Activated CD4-positive, alpha-beta memory T cell treated with anti-CD3 and anti-CD28 coated beads for 36 hours (primary cell): ENCODE measurements around the gene ANKRD40. TPM values are rescaled to one million over a fixed set of nuclear protein-coding genes. Genes with fewer than 3 reads are reported as not detected.

Source experiments
- CTCF ChIA-PET: fragments of 350-600 bp; sonication (Branson Sonifier 250); formaldehyde crosslinking; loops from one replicate; lab custom pipeline; 2021; ENCODE audit warnings: antibody characterized with exemption, inconsistent platforms; lab: Charles Lee
- POLR2A ChIA-PET: fragments of 350-600 bp; sonication (Branson Sonifier 250); formaldehyde crosslinking; loops from one replicate; lab custom pipeline; 2021; ENCODE audit warnings: antibody characterized with exemption; lab: Charles Lee
- DNase-seq: peaks from one replicate; pipeline ENCODE4 v3.0.0-alpha.2; 2020
- H3K27ac Mint-ChIP-seq: one replicate; pipeline ENCODE4 v1.8.0; 2021; ENCODE audit warnings: mixed read lengths
- H3K27me3 Mint-ChIP-seq: one replicate; pipeline ENCODE4 v1.8.0; 2021; ENCODE audit warnings: mixed read lengths
- H3K36me3 Mint-ChIP-seq: one replicate; pipeline ENCODE4 v1.8.0; 2021; ENCODE audit warnings: mixed read lengths
- H3K4me1 Mint-ChIP-seq: one replicate; pipeline ENCODE4 v1.8.0; 2021; ENCODE audit warnings: low read depth, mixed read lengths
- H3K4me3 Mint-ChIP-seq: one replicate; pipeline ENCODE4 v1.8.0; 2021; ENCODE audit warnings: mild to moderate bottlenecking, mixed read lengths
- H3K9me3 Mint-ChIP-seq: one replicate; pipeline ENCODE4 v1.8.0; 2021; ENCODE audit warnings: mixed read lengths
- intact Hi-C: fragments of 100-400 bp; cut with micrococcal nuclease; formaldehyde crosslinking; loops from one replicate; pipeline ENCODE4 v1.15.1; 2023
- total RNA-seq, 2 experiments: library from RNA; stranded (reverse); gene quantifications; one replicate each; pipeline ENCODE4 v1.2.3, GENCODE V29; 2021

The ANKRD40 gene, protein sequence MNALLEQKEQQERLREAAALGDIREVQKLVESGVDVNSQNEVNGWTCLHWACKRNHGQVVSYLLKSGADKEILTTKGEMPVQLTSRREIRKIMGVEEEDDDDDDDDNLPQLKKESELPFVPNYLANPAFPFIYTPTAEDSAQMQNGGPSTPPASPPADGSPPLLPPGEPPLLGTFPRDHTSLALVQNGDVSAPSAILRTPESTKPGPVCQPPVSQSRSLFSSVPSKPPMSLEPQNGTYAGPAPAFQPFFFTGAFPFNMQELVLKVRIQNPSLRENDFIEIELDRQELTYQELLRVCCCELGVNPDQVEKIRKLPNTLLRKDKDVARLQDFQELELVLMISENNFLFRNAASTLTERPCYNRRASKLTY
- 10 to 100 TPM; 27.4 to 27.8 TPM for total RNA-seq

DNA sequence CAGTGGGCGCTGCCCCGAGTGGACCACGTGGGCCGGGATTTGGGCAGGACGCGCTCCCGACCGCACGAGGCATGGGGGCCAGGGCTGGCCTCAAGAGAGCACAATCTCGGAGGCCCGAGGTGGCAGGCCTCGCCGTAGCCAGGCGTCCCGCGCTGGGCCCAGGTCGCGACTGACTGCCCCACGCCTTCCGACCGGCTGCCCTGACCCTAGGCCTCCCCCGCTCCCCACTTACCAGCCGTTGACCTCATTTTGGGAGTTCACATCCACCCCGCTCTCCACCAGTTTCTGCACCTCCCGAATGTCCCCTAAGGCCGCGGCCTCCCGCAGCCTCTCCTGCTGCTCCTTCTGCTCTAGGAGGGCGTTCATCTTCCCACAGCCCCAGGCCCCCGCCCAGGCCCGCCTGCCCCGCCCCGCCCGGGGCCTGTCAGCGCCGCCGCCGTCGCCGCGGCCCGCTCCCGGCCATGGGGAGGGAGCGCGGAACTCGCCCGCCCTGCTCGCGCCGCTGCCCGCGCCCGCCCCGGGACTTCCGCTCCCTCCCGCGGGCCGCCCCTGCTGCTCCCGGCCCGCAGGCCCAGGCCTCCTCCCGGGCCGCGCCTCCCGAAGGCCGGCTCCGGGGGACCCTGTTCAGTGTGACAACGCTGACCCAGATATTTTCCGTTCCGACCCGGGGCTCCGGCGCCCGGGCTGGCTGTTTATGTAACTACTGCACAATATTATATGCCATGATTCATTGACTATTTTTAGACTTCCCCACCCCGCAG is at the start of gene ANKRD40:
TSS of gene ANKRD40 (minus strand) at position 626 of the 761 bp plus-strand sequence. CDS start at position 366, 260 bp downstream.
- peak; percentile 95 for DNase-seq
- Mint-ChIP-seq H3K36me3 (peaks cover 14% of the 10 kb centered on the region), H3K9me3 (no peaks in the 10 kb centered on the region), H3K27ac (peak within 1 kb of the TSS; percentile 96), H3K4me3 (peak within 1 kb of the TSS; percentile 96), H3K27me3 (no peaks in the 10 kb centered on the region), H3K4me1 (peaks cover 48% of the 10 kb centered on the region)
- CTCF ChIA-PET = interaction anchor here (0.6 to 1.9 kb wide), 8 partner anchors 10 to 228 kb away, joined by 3 to 8 read pairs (median 4); partner anchors contain the start of genes LUC7L3 and SPATA20
- POLR2A ChIA-PET = interaction anchor here (0.6 to 2.3 kb wide), 5 partner anchors 10 to 18 kb away, joined by 3 to 14 read pairs (median 7); partner anchors contain the start of gene LUC7L3
- intact Hi-C loops = loop anchor here (1.0 to 5.0 kb wide), 3 partner anchors 12 to 230 kb away; partner anchors contain the start of genes LUC7L3 and RSAD1

DNA sequence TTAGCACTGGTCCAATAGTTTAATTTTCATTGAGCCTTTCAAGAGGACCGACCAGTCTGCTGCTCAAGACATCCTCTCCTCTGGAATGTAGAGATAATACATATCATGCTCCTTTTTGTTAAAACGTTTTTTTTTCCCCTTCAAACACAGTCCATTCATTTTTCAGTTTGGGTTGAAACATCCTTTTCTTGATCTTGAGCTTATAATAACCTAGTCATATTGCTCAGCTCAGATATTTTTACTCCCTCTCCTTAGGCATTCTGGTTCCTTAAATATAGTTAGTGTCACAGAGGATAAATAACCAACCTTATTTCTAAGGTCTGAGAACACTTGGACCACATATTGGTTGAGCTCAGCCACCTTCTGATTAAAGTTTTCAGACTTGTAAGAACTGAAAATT is 46.8 kb upstream of the ANKRD40 start:
- Mint-ChIP-seq H3K4me3 (no peak overlapping the region), H3K4me1 (no peaks in the 10 kb centered on the region), H3K27ac (no peak overlapping the region), H3K36me3 (peaks cover 29% of the 10 kb centered on the region), H3K27me3 (no peaks in the 10 kb centered on the region), H3K9me3 (no peaks in the 10 kb centered on the region)
- ChIA-PET POLR2A (interaction anchor here (0.6 kb wide), 1 partner anchor 271 kb away, joined by 4 read pairs; no protein-coding TSS in a partner anchor), CTCF (interaction anchor here (2.7 kb wide), 1 partner anchor 29 kb away, joined by 12 read pairs; no protein-coding TSS in a partner anchor)
- intact Hi-C loops = no loop called here
- DNase-seq = no peak

DNA sequence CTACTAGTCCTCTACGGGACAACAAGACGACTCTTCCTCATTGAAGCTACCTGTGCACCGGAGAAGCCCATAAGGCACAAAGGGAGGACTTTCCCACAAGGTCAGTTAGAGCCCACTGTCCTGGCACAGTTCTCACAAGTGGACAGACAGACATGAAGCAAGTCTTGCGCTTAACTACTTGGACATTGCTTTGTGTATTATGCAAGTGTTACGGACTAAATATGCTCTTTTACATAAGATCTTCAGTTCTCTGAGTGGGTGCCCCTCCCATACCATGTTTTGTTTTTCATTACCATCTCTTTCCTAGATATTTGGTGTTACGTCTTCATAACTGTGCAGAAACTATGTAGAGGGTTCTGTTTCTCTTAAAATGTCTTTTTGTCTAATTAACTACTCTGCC is 41.5 kb upstream of the ANKRD40 start:
- ChIA-PET POLR2A (no interaction called here), CTCF (no interaction called here)
- peaks cover 55% of the 10 kb centered on the region for H3K36me3 Mint-ChIP-seq
- no peaks in the 10 kb centered on the region for H3K27me3 Mint-ChIP-seq
- H3K4me3 Mint-ChIP-seq = no peak overlapping the region
- H3K27ac Mint-ChIP-seq = peak overlapping the region; percentile 33
- intact Hi-C loops = no loop called here
- no peak for DNase-seq
- H3K9me3 Mint-ChIP-seq = no peaks in the 10 kb centered on the region
- H3K4me1 Mint-ChIP-seq = peaks cover 2% of the 10 kb centered on the region

DNA sequence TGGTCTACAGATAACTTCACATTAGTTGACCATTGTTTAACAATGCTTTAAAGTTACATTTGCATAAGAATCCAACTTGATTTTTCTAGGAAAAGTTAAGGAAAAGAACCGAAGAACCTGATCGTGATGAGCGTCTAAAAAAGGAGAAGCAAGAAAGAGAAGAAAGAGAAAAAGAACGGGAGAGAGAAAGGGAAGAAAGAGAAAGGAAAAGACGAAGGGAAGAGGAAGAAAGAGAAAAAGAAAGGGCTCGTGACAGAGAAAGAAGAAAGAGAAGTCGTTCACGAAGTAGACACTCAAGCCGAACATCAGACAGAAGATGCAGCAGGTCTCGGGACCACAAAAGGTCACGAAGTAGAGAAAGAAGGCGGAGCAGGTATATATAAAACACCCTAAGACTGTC is 37.9 kb upstream of the ANKRD40 start:
- Mint-ChIP-seq H3K4me1 (peaks cover 2% of the 10 kb centered on the region), H3K27ac (no peak overlapping the region), H3K4me3 (no peak overlapping the region), H3K9me3 (no peaks in the 10 kb centered on the region), H3K36me3 (peaks cover 67% of the 10 kb centered on the region), H3K27me3 (no peaks in the 10 kb centered on the region)
- ChIA-PET POLR2A (no interaction called here), CTCF (interaction anchor here (1.2 kb wide), 1 partner anchor 37 kb away, joined by 3 read pairs; no protein-coding TSS in a partner anchor)
- no peak for DNase-seq
- intact Hi-C loops = no loop called here

DNA sequence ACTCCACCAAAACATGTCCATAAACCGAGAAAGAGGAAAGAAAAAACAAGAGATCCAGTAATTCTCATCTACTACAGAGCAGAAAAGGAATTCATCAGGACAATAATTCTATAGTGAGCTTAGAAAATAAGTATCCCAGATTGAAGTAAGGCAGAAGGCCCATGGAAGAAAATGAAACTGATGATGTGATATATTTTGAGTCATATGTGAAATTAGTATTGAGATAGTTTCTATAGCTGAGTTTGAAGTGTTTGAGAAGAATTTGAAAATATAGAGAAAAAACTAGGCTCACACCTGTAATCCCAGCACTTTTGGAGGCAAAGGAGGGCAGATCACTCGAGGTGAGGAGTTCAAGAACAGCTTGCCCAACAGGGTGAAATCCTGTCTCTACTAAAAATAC is 31.4 kb upstream of the ANKRD40 start:
- ChIA-PET POLR2A (no interaction called here), CTCF (interaction anchor here (0.9 kb wide), 1 partner anchor 217 kb away, joined by 3 read pairs; no protein-coding TSS in a partner anchor)
- Mint-ChIP-seq H3K9me3 (no peaks in the 10 kb centered on the region), H3K36me3 (peaks cover 40% of the 10 kb centered on the region), H3K4me3 (no peak overlapping the region), H3K27ac (peak overlapping the region; percentile 47), H3K4me1 (peaks cover 47% of the 10 kb centered on the region), H3K27me3 (no peaks in the 10 kb centered on the region)
- DNase-seq = no peak
- intact Hi-C loops = no loop called here

DNA sequence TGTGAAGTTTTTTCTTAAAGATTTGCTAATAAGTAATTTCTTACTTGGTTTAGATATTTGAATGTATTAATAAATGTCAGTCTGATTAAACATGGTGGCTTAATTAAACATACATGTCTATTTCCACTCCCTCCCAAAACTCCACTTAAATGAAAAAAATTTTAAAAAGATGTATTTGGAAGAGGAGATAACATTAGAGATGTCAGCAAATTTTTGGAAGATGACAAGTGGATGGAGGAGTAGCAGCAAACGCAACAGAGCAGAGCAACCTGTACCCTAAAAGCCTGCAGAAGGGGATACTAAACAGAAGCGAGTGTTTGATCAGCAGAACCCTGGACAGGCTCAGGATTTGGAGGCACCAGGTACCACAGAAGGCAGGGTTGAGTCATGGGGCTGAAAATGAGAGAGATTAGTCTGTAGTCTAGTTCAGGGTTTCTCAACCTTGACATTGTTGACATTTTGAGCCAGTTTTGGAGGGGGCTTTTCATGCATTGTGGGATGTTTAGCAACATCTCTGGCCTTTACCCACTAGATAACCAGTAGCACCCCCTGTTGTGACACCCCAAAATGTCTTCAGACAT is 29.5 kb upstream of the ANKRD40 start:
- Mint-ChIP-seq H3K9me3 (no peaks in the 10 kb centered on the region), H3K36me3 (peaks cover 28% of the 10 kb centered on the region), H3K4me3 (no peak overlapping the region), H3K4me1 (peaks cover 55% of the 10 kb centered on the region), H3K27ac (peak overlapping the region; percentile 64), H3K27me3 (no peaks in the 10 kb centered on the region)
- ChIA-PET CTCF (no interaction called here), POLR2A (no interaction called here)
- intact Hi-C loops = no loop called here
- DNase-seq = peak; percentile 40

DNA sequence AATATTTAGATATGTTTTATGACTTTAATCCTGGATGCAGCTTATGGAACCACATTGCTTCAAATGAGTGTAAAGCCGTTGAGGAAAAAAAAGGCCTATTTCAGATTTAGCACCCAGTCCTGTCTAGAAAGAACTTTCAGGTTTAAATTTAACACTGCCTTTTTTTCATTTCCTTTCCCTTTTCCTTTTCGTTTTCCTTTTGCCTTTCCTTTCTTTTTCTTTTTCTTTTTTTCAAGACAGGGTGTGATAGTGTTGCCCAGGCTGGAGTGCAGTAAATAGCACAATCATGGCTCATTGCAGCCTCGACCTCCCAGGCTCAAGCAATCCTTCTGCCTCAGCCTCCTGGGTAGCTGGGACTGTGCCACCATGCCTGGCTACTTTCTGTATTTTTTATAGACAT is 27.6 kb upstream of the ANKRD40 start:
- DNase-seq = no peak
- Mint-ChIP-seq H3K36me3 (peaks cover 15% of the 10 kb centered on the region), H3K27me3 (no peaks in the 10 kb centered on the region), H3K4me3 (no peak overlapping the region), H3K4me1 (peaks cover 68% of the 10 kb centered on the region), H3K9me3 (no peaks in the 10 kb centered on the region), H3K27ac (peak overlapping the region; percentile 29)
- POLR2A ChIA-PET = no interaction called here
- intact Hi-C loops = no loop called here
- CTCF ChIA-PET = no interaction called here

DNA sequence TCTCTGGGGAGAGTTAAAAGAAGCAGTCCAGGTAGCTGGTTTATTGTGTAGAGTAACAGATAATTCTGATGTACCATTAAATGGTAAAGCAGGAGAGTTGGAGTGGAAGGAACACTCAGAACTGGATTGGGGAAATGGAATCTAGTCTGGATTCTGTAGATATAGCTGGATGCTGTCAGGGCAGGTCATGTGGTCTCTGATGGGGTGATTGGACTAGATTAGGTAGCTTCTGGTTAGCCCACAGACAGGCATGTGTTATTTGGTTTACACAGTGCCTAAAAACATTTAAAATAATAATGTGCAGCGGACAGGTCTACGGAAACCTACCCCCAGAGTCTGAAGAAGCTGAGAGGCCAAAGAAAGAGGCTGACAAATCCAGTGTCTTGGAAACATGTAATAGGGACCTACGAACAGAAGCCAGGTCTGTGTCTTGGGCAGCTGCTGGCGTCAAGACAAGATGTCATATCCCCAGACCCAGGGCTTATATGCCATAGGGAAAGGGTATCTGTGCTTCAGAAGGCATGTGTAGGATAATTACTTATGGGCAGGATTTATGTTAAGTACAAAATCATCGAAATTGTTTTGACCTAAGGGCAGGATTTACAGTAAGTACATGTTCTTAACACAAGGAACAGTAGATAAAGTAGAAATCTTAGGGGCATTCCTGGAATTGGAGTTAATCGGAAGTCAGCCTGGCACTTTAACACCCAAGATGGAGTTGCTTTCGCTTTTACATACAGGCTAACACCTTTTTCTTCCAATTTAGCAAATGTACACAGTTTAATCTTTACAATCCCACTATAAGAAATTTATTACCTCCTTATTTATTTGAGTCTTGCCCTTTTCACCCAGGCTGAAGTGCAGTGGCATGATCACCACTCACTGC is 24.1 kb upstream of the ANKRD40 start:
- POLR2A ChIA-PET = no interaction called here
- CTCF ChIA-PET = no interaction called here

DNA sequence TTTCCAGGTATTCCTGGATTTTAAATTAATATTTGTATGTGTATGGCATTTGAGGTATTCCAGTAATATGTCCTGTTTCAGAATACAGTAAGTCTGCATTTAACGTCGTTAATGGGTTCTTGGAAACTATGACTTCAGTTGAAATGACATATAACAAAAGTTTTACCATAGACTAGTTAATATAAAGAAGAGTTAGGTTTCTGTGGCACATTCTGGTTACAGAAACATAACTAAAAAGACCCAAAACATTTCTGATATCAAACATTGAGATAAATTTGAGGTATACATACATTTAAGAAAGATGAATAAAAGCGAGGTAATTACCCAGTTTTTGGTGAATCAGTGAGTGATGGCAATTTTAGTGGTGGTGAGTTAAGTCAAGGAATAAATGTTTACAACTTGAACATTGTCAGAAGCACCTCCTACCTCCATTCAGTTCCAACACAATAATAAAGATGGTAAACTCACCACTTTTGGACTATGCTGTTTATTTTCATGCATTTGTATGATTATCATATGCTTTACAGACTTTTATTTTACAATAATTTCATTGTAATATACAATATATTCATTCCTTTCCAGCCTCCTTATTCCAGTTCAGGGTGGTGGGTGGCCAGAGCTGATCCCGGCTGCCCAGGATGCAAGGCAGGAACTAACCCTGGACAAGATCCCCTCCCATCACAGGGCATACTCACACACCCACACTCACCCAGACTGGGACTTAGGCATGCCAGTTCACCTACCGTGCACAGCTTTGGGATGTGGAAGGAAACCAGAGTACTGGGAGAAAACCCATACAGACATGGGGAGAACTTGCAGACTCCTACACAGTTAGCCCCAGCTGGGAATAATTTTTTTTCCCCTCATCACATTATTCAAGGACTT is 21.4 kb upstream of the ANKRD40 start:
- ChIA-PET POLR2A (interaction anchor here (1.3 kb wide), 1 partner anchor 7 kb away, joined by 3 read pairs; no protein-coding TSS in a partner anchor), CTCF (no interaction called here)
- Mint-ChIP-seq H3K27ac (peak overlapping the region; percentile 68), H3K4me3 (no peak overlapping the region), H3K36me3 (peaks cover 1% of the 10 kb centered on the region), H3K4me1 (peaks cover 58% of the 10 kb centered on the region), H3K9me3 (no peaks in the 10 kb centered on the region), H3K27me3 (no peaks in the 10 kb centered on the region)
- DNase-seq = no peak
- intact Hi-C loops = no loop called here

More for the DNA sequence above, 24.1 kb upstream of the ANKRD40 start:
- peaks cover 1% of the 10 kb centered on the region for H3K36me3 Mint-ChIP-seq
- H3K9me3 Mint-ChIP-seq = no peaks in the 10 kb centered on the region
- intact Hi-C loops = no loop called here
- H3K4me3 Mint-ChIP-seq = no peak overlapping the region
- no peaks in the 10 kb centered on the region for H3K27me3 Mint-ChIP-seq
- peaks cover 64% of the 10 kb centered on the region for H3K4me1 Mint-ChIP-seq
- peak overlapping the region; percentile 9 for H3K27ac Mint-ChIP-seq
- DNase-seq = no peak

DNA sequence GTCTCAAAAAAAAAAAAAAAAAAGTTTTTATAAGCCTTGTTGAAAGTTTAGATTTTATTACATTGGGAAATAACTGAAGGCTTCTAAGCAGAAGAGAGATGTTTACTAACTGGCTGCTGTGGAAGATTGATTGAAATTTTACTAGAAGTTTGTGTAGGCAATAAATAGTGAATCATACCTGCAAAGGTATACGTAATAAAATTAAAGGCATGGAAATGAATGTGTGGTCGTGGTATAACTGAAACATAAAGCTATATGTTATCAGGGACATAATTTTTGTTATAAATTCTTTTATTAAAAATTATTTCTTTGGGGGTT is 20.4 kb upstream of the ANKRD40 start:
- POLR2A ChIA-PET = interaction anchor here (1.0 kb wide), 1 partner anchor 9 kb away, joined by 3 read pairs; the partner anchor contains the start of gene LUC7L3
- Mint-ChIP-seq H3K27ac (peak overlapping the region; percentile 68), H3K4me3 (no peak overlapping the region), H3K4me1 (peaks cover 62% of the 10 kb centered on the region), H3K27me3 (no peaks in the 10 kb centered on the region), H3K36me3 (peaks cover 1% of the 10 kb centered on the region), H3K9me3 (no peaks in the 10 kb centered on the region)
- CTCF ChIA-PET = no interaction called here
- intact Hi-C loops = no loop called here
- no peak for DNase-seq
